ENCODE results near the gene CES5A. TPM values are rescaled to one million over a fixed set of nuclear protein-coding genes. Genes with fewer than 3 reads are reported as not detected.
"Not testable (repeated sequence)": the region's sequence is repeated elsewhere in the genome, so short reads cannot be mapped to it uniquely, and the experiment has no call there.

Gene CES5A
- total RNA-seq, 1 donor from 2014 or later: not detected

DNA sequence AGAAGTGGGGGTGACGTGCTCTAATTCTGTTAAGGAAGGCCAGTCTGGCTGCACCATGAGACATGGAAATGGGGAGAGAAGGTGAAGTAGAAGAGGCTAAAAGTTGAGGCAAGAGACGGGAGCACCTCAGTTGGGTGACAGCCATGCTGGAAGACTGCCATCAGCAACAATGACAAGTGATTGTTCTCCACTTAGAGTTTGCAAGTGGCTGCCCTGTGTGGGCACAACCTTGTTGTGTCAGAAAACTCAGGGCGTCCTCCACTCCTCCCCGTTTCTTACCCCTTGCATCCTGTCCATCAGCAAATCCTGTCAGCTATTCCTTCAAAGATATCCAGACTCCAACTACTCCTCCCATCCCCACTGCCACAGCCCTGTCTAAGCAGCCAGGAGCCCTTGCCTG, 59.9 kb downstream of the CES5A start:
- ChIA-PET POLR2A (no interaction called here), CTCF (no interaction called here)
- H3K27me3 Mint-ChIP-seq: peaks cover 3% of the 10 kb centered on the region
- H3K9me3 Mint-ChIP-seq: no peaks in the 10 kb centered on the region
- no peaks in the 10 kb centered on the region for H3K36me3 Mint-ChIP-seq (ENCODE audit: low read depth)
- intact Hi-C loops (cut with micrococcal nuclease): no loop called here
- ATAC-seq (ENCODE audit: low read depth): no peak
- no peaks in the 10 kb centered on the region for H3K4me1 Mint-ChIP-seq
- no peak overlapping the region for H3K4me3 Mint-ChIP-seq
- H3K27ac Mint-ChIP-seq: no peak overlapping the region
- DNase-seq: no peak
- TF ChIP-seq, protein P1, sequence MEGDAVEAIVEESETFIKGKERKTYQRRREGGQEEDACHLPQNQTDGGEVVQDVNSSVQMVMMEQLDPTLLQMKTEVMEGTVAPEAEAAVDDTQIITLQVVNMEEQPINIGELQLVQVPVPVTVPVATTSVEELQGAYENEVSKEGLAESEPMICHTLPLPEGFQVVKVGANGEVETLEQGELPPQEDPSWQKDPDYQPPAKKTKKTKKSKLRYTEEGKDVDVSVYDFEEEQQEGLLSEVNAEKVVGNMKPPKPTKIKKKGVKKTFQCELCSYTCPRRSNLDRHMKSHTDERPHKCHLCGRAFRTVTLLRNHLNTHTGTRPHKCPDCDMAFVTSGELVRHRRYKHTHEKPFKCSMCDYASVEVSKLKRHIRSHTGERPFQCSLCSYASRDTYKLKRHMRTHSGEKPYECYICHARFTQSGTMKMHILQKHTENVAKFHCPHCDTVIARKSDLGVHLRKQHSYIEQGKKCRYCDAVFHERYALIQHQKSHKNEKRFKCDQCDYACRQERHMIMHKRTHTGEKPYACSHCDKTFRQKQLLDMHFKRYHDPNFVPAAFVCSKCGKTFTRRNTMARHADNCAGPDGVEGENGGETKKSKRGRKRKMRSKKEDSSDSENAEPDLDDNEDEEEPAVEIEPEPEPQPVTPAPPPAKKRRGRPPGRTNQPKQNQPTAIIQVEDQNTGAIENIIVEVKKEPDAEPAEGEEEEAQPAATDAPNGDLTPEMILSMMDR (IDR thresholded peaks at IDR 0.05): no peak

DNA sequence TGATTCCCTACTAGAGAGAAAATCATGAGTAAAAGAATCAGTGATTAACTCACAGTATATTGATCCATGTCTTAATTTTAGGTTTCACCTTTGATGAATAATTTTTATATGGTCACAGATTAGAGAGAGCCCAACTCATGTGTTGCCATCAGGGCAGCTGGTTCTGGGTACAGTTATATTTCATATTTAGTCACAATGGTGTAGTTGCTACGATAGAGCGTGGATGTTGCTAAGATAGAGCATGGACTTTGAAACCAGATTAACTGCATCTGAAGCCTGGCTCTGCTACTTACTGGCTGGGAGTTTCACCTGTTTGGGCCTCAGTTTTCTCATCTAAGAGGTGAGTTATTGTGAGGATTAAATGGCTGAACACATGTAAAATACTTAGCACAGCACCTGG, 61.0 kb downstream of the CES5A start:
- H3K9me3 Mint-ChIP-seq; H3K36me3 Mint-ChIP-seq (ENCODE audit: low read depth); ATAC-seq (ENCODE audit: low read depth); H3K4me1 Mint-ChIP-seq; CTCF ChIA-PET; H3K4me3 Mint-ChIP-seq; intact Hi-C loops (cut with micrococcal nuclease); DNase-seq; POLR2A ChIA-PET; H3K27ac Mint-ChIP-seq; H3K27me3 Mint-ChIP-seq: not testable (repeated sequence)

DNA sequence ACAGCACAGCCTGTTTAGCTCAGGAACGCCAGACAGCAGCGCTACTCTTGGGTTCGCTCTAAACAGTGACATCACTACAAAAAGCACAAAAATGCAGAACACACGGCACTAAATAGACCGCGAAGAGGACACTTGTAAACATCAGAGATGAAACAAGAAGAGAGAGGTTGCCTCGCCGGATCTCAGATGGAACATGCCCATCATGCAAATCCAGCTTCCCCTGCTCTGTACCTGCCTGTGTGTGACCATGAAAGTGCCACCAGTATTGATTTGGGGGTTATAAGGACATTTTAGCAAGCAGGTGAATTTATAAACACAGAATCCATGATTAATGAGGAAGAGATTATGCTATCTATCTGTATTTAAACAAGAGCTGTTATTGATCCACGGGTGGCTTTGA, 61.4 kb downstream of the CES5A start:
- ATAC-seq (ENCODE audit: low read depth); H3K27ac Mint-ChIP-seq; intact Hi-C loops (cut with micrococcal nuclease); H3K4me1 Mint-ChIP-seq; H3K27me3 Mint-ChIP-seq; CTCF ChIA-PET; H3K9me3 Mint-ChIP-seq; H3K36me3 Mint-ChIP-seq (ENCODE audit: low read depth); DNase-seq; POLR2A ChIA-PET; H3K4me3 Mint-ChIP-seq: not testable (repeated sequence)

DNA sequence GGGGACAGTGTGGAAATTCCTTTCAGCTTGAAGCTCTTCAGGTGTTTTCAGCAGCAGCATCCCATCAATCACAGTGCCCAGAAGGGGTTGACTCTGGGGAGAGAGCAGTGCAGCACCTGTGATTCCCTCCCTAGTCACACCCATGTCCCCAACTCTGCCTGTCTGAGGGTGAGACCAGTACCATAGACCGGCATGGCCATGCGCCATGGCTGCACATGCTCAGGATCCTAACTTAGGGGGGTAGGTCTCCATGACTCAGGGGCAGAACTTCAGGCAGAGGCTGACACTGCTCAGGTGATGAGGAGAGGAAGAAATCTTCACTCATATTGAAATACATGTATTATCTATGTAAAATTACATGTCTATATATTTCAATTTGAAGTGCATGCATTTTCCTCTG, 62.2 kb downstream of the CES5A start:
- intact Hi-C loops (cut with micrococcal nuclease): no loop called here
- DNase-seq: no peak
- Mint-ChIP-seq H3K9me3 (no peaks in the 10 kb centered on the region), H3K4me1 (no peaks in the 10 kb centered on the region), H3K36me3 (ENCODE audit: low read depth) (no peaks in the 10 kb centered on the region), H3K27ac (no peak overlapping the region), H3K4me3 (no peak overlapping the region), H3K27me3 (no peaks in the 10 kb centered on the region)
- CTCF ChIA-PET: no interaction called here
- TF ChIP-seq, protein P1 (IDR thresholded peaks at IDR 0.05): no peak
- no peak for ATAC-seq (ENCODE audit: low read depth)
- POLR2A ChIA-PET: no interaction called here

DNA sequence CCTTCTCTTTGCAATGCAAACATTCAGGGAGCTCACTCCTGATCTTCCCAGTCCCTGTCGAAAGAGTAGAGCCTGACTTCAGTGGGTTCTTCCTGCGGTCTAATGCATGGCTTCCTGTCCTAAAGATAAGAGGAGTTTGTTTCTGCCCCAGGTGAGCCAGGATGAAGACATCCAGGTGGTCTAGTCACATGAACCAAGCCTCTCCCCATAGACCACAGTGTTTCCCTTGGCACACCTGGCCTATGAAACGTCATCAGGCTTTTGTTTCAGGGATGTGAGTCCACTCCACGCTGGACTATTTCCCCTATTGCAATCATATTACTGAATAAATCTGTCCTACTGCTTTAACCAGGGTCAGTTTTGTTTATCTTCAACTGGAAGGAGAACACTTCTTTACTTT, 63.4 kb downstream of the CES5A start:
- Mint-ChIP-seq H3K36me3 (ENCODE audit: low read depth) (no peaks in the 10 kb centered on the region), H3K4me3 (no peak overlapping the region), H3K27me3 (no peaks in the 10 kb centered on the region), H3K27ac (no peak overlapping the region), H3K4me1 (no peaks in the 10 kb centered on the region), H3K9me3 (no peaks in the 10 kb centered on the region)
- DNase-seq: no peak
- intact Hi-C loops (cut with micrococcal nuclease): no loop called here
- ChIA-PET POLR2A (no interaction called here), CTCF (no interaction called here)
- TF ChIP-seq, protein P1 (IDR thresholded peaks at IDR 0.05): no peak
- ATAC-seq (ENCODE audit: low read depth): no peak

DNA sequence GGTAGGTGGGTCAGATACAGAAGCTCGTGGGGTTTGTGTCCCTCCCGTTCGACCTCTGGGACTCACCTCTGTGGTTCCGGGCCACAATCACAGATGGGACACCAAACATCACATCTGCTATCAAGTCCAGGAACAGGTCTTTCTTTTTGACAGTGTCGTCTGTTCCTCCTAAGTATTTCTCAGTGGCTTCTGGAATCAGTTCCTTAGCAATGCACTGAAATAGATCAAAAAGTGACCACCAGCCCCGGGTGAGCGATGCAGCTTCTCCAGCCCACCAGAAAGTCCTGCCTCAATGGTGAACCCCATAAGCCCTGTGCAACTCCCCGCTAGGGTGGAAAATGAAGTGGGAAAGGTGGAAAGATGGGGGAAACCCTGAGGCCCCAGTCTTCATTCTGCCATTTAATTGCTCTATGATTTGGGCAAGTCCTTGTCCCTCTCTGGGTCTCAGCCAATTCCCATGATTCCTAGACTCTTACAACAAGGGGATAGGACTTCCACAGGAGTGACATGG, 64.7 kb downstream of the CES5A start:
- Mint-ChIP-seq H3K9me3 (no peaks in the 10 kb centered on the region), H3K27me3 (no peaks in the 10 kb centered on the region), H3K27ac (no peak overlapping the region), H3K4me1 (no peaks in the 10 kb centered on the region), H3K36me3 (ENCODE audit: low read depth) (no peaks in the 10 kb centered on the region), H3K4me3 (no peak overlapping the region)
- no peak for ATAC-seq (ENCODE audit: low read depth)
- ChIA-PET POLR2A (no interaction called here), CTCF (no interaction called here)
- no peak for DNase-seq
- intact Hi-C loops (cut with micrococcal nuclease): no loop called here
- TF ChIP-seq, protein P1 (IDR thresholded peaks at IDR 0.05): no peak
